ENCODE data around the gene HPS4. TPM values are rescaled to one million over a fixed set of nuclear protein-coding genes. Genes with fewer than 3 reads are reported as not detected.

The HPS4 gene
- total RNA-seq, 2 donors from 2014 or later = 41.7 to 57.6 TPM

DNA sequence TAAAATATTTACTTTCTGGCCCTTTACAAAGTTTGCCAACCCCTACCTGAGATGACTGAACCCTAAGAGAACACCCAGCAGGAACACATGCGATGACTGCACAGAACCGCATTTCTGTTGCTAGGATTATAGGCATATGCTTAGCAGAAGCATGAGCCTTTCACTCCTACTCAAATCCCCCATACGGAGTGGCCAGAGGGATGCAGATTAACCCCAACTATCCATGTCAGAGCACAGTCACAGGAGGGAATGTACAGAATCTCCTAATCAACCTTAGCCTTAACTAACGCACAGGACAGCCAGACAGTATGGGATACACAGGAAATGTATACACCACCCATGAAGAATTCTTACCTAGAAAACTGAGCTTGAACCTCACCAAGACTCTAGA lies 6.2 kb downstream of the HPS4 start:
- TF ChIP-seq, protein P1, sequence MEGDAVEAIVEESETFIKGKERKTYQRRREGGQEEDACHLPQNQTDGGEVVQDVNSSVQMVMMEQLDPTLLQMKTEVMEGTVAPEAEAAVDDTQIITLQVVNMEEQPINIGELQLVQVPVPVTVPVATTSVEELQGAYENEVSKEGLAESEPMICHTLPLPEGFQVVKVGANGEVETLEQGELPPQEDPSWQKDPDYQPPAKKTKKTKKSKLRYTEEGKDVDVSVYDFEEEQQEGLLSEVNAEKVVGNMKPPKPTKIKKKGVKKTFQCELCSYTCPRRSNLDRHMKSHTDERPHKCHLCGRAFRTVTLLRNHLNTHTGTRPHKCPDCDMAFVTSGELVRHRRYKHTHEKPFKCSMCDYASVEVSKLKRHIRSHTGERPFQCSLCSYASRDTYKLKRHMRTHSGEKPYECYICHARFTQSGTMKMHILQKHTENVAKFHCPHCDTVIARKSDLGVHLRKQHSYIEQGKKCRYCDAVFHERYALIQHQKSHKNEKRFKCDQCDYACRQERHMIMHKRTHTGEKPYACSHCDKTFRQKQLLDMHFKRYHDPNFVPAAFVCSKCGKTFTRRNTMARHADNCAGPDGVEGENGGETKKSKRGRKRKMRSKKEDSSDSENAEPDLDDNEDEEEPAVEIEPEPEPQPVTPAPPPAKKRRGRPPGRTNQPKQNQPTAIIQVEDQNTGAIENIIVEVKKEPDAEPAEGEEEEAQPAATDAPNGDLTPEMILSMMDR (conservative IDR thresholded peaks at IDR 0.05) = no peak
- Mint-ChIP-seq H3K27me3 (ENCODE audit: insufficient read depth) (no peaks in the 10 kb centered on the region), H3K27ac (no peak overlapping the region), H3K4me3 (no peak overlapping the region), H3K36me3 (ENCODE audit: low read depth) (peaks cover 49% of the 10 kb centered on the region), H3K9me3 (no peaks in the 10 kb centered on the region), H3K4me1 (peaks cover 26% of the 10 kb centered on the region)
- Histone ChIP-seq H3K9me3 (ENCODE audit: control insufficient read depth, low read length) (no peaks in the 10 kb centered on the region), H3K27ac (ENCODE audit: low read depth, low read length) (peak overlapping the region; percentile 2), H3K4me1 (ENCODE audit: control insufficient read depth, insufficient read depth, low read length) (no peaks in the 10 kb centered on the region), H3K27me3 (ENCODE audit: control insufficient read depth, insufficient read depth, low read length, poor library complexity, severe bottlenecking) (no peaks in the 10 kb centered on the region), H3K36me3 (ENCODE audit: control insufficient read depth, insufficient read depth, low read length) (peaks cover 51% of the 10 kb centered on the region), H3K4me3 (ENCODE audit: low read length) (no peak overlapping the region), H3K9ac (ENCODE audit: extremely low read depth, low read length, poor library complexity, severe bottlenecking) (no peak overlapping the region)
- no peak for DNase-seq
- WGBS, 2 experiments (ENCODE audit: insufficient coverage in 1 of 2, insufficient read length in 1 of 2) = 63% methylated on average over 4 of the region's 4 CpGs; no CpG with 5 or more reads in 1 of the 2 experiments

DNA sequence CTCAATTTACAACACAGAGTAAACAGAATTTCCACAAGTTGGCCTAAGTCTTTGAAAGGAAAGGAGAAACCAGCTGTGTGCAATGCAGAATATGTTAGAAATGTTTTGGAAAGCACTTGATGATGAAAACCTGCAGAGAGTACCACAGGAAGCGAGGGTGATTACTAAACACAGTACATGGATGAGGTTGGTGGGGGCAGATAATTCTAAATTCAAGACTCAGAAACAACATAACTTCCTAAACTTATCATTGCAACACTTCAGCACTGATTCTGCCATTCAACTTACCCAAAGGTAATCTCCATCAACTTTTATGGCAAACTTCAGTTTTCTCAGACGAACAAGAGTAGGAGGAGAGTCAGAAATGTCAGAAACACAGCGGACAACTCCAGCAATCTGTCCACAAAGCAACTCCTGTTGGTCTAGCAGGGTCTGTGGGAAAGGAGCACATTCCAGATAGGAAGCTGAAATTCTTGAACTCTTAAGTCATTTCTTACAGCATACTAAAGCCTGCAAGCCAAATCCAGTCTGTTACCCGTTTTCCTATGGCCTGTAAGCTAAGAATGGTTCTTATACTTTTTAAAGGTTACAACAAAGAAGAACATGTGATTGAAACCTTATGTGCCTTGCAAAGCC lies 6.8 kb downstream of the HPS4 start:
- H3K4me1 ChIP-seq (ENCODE audit: control insufficient read depth, insufficient read depth, low read length) = no peaks in the 10 kb centered on the region
- no peak for DNase-seq
- H3K4me3 ChIP-seq (ENCODE audit: low read length) = no peak overlapping the region
- H3K9ac ChIP-seq (ENCODE audit: extremely low read depth, low read length, poor library complexity, severe bottlenecking) = no peak overlapping the region
- peak overlapping the region; percentile 36 for H3K27ac ChIP-seq (ENCODE audit: low read depth, low read length)
- Mint-ChIP-seq H3K4me3 (no peak overlapping the region), H3K9me3 (no peaks in the 10 kb centered on the region), H3K27ac (no peak overlapping the region), H3K27me3 (ENCODE audit: insufficient read depth) (no peaks in the 10 kb centered on the region), H3K36me3 (ENCODE audit: low read depth) (peaks cover 54% of the 10 kb centered on the region), H3K4me1 (peaks cover 21% of the 10 kb centered on the region)
- WGBS, 2 experiments (ENCODE audit: insufficient coverage in 1 of 2, insufficient read length in 1 of 2) = 94 to 100% methylated on average over 3 to 4 of the region's 4 CpGs
- H3K27me3 ChIP-seq (ENCODE audit: control insufficient read depth, insufficient read depth, low read length, poor library complexity, severe bottlenecking) = no peaks in the 10 kb centered on the region
- H3K36me3 ChIP-seq (ENCODE audit: control insufficient read depth, insufficient read depth, low read length) = peaks cover 56% of the 10 kb centered on the region
- TF ChIP-seq, protein P1 (conservative IDR thresholded peaks at IDR 0.05) = no peak
- H3K9me3 ChIP-seq (ENCODE audit: control insufficient read depth, low read length) = no peaks in the 10 kb centered on the region

DNA sequence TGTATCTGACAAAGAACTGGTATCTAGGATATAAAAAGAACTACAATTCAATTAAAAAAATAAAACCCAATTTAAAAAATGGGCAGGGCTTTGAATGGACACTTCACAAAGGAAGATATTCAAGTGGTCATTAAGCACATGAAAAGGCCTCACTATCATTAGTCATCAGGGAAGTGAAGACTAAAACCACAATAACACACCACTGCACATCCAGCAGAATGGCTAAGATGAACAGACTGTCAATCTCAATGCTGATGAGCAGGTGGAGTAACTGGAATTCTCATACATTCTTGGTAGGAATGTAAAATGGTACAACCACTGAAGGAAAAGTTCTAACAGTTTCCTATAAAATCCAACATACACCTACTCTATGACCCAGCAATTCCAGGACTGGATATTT lies 8.9 kb downstream of the HPS4 start:
- no peaks in the 10 kb centered on the region for H3K4me1 ChIP-seq (ENCODE audit: control insufficient read depth, insufficient read depth, low read length)
- no peaks in the 10 kb centered on the region for H3K27me3 Mint-ChIP-seq (ENCODE audit: insufficient read depth)
- H3K9ac ChIP-seq (ENCODE audit: extremely low read depth, low read length, poor library complexity, severe bottlenecking) = no peak overlapping the region
- H3K9me3 Mint-ChIP-seq = no peaks in the 10 kb centered on the region
- H3K27ac Mint-ChIP-seq = no peak overlapping the region
- TF ChIP-seq, protein P1 (conservative IDR thresholded peaks at IDR 0.05) = no peak
- no peak overlapping the region for H3K4me3 Mint-ChIP-seq
- H3K27me3 ChIP-seq (ENCODE audit: control insufficient read depth, insufficient read depth, low read length, poor library complexity, severe bottlenecking) = no peaks in the 10 kb centered on the region
- H3K4me1 Mint-ChIP-seq = peaks cover 5% of the 10 kb centered on the region
- H3K36me3 ChIP-seq (ENCODE audit: control insufficient read depth, insufficient read depth, low read length) = peaks cover 78% of the 10 kb centered on the region
- no peaks in the 10 kb centered on the region for H3K9me3 ChIP-seq (ENCODE audit: control insufficient read depth, low read length)
- peaks cover 63% of the 10 kb centered on the region for H3K36me3 Mint-ChIP-seq (ENCODE audit: low read depth)
- no peak overlapping the region for H3K4me3 ChIP-seq (ENCODE audit: low read length)
- DNase-seq = no peak
- no peak overlapping the region for H3K27ac ChIP-seq (ENCODE audit: low read depth, low read length)
